ENCODE measurements around the gene TOMM34. TPM values are rescaled to one million over a fixed set of nuclear protein-coding genes. Genes with fewer than 3 reads are reported as not detected.

Gene TOMM34
- total RNA-seq, 2 experiments from 2014 or later, result 60.5 to 62.4 TPM

DNA sequence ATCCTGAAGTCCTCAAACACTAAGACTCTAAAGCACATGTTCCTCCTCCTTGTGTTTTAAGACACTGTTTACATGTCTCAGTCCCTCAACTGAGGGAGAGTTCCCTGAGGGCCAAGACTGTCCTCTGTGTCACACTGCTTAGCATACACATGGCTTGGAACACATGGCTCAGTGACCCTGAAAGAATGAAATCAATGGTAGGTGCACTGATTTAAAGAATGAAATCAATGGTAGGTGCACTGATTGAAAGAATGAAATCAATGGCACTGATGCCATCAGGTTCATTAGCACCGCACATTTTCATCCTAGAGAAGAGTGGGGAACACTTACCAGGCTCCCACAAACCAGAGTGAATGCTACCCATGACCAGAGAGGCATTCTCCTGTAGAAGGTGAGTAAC, 9.8 kb downstream of the TOMM34 start:
- peaks cover 75% of the 10 kb centered on the region for H3K36me3 Mint-ChIP-seq (ENCODE audit: low read depth)
- TF ChIP-seq, protein P1, sequence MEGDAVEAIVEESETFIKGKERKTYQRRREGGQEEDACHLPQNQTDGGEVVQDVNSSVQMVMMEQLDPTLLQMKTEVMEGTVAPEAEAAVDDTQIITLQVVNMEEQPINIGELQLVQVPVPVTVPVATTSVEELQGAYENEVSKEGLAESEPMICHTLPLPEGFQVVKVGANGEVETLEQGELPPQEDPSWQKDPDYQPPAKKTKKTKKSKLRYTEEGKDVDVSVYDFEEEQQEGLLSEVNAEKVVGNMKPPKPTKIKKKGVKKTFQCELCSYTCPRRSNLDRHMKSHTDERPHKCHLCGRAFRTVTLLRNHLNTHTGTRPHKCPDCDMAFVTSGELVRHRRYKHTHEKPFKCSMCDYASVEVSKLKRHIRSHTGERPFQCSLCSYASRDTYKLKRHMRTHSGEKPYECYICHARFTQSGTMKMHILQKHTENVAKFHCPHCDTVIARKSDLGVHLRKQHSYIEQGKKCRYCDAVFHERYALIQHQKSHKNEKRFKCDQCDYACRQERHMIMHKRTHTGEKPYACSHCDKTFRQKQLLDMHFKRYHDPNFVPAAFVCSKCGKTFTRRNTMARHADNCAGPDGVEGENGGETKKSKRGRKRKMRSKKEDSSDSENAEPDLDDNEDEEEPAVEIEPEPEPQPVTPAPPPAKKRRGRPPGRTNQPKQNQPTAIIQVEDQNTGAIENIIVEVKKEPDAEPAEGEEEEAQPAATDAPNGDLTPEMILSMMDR (IDR thresholded peaks at IDR 0.05), result no peak
- no peak for DNase-seq
- CTCF ChIA-PET, result interaction anchor here (1.1 to 3.3 kb wide), 3 partner anchors 15 to 145 kb away, joined by 5 to 10 read pairs (median 5); no protein-coding TSS in a partner anchor
- ATAC-seq, result no peak
- no peaks in the 10 kb centered on the region for H3K9me3 Mint-ChIP-seq
- POLR2A ChIA-PET, result interaction anchor here (1.1 to 5.4 kb wide), 4 partner anchors 8 to 41 kb away, joined by 3 to 35 read pairs (median 16); partner anchors contain the start of genes PABPC1L and TOMM34
- H3K27ac Mint-ChIP-seq, result no peak overlapping the region
- intact Hi-C loops (cut with micrococcal nuclease), result no loop called here
- no peak overlapping the region for H3K4me3 Mint-ChIP-seq
- no peaks in the 10 kb centered on the region for H3K27me3 Mint-ChIP-seq
- H3K4me1 Mint-ChIP-seq (ENCODE audit: low read depth), result peaks cover 15% of the 10 kb centered on the region

- H3K9me3 Mint-ChIP-seq, result no peaks in the 10 kb centered on the region
- DNase-seq (no peak), ATAC-seq (no peak)
- H3K27ac Mint-ChIP-seq, result no peak overlapping the region
- H3K4me3 Mint-ChIP-seq, result no peak overlapping the region
- intact Hi-C loops (cut with micrococcal nuclease), result no loop called here
- TF ChIP-seq, protein P1 (IDR thresholded peaks at IDR 0.05), result no peak
- ChIA-PET POLR2A (interaction anchor here (1.1 to 4.7 kb wide), 3 partner anchors 9 to 12 kb away, joined by 3 to 35 read pairs (median 7); partner anchors contain the start of gene TOMM34), CTCF (interaction anchor here (0.8 to 1.7 kb wide), 3 partner anchors 96 to 148 kb away, joined by 3 to 6 read pairs (median 3); no protein-coding TSS in a partner anchor)
- H3K4me1 Mint-ChIP-seq (ENCODE audit: low read depth), result peaks cover 12% of the 10 kb centered on the region
- H3K27me3 Mint-ChIP-seq, result no peaks in the 10 kb centered on the region
- H3K36me3 Mint-ChIP-seq (ENCODE audit: low read depth), result peaks cover 72% of the 10 kb centered on the region
Observed at GRCh38 chr20:44948513-44948912, 11.7 kb downstream of the TOMM34 start.

GRCh38 chr20:44948107-44948506, 12.1 kb downstream of the TOMM34 start:
- intact Hi-C loops (cut with micrococcal nuclease), result no loop called here

GRCh38 chr20:44946271-44946852, 13.8 kb downstream of the TOMM34 start:
- Mint-ChIP-seq H3K27ac (no peak overlapping the region), H3K36me3 (ENCODE audit: low read depth) (peaks cover 65% of the 10 kb centered on the region), H3K9me3 (no peaks in the 10 kb centered on the region), H3K4me1 (ENCODE audit: low read depth) (peaks cover 2% of the 10 kb centered on the region), H3K4me3 (no peak overlapping the region), H3K27me3 (no peaks in the 10 kb centered on the region)
- intact Hi-C loops (cut with micrococcal nuclease), result no loop called here
- TF ChIP-seq, protein P1 (IDR thresholded peaks at IDR 0.05), result no peak
- ATAC-seq, result no peak
- POLR2A ChIA-PET, result interaction anchor here (1.2 to 1.7 kb wide), 5 partner anchors 9 to 16 kb away, joined by 3 to 7 read pairs (median 4); partner anchors contain the start of gene TOMM34
- DNase-seq, result no peak
- CTCF ChIA-PET, result interaction anchor here (0.9 to 1.5 kb wide), 2 partner anchors 13 kb away, joined by 3 to 4 read pairs; no protein-coding TSS in a partner anchor

More at GRCh38 chr20:44948107-44948506, 12.1 kb downstream of the TOMM34 start:
- CTCF ChIA-PET, result interaction anchor here (1.0 to 1.7 kb wide), 3 partner anchors 63 to 149 kb away, joined by 3 to 6 read pairs (median 3); no protein-coding TSS in a partner anchor
- TF ChIP-seq, protein P1 (IDR thresholded peaks at IDR 0.05), result no peak
- ATAC-seq (no peak), DNase-seq (no peak)
- Mint-ChIP-seq H3K4me1 (ENCODE audit: low read depth) (peaks cover 9% of the 10 kb centered on the region), H3K9me3 (no peaks in the 10 kb centered on the region), H3K27me3 (no peaks in the 10 kb centered on the region), H3K27ac (no peak overlapping the region), H3K4me3 (no peak overlapping the region), H3K36me3 (ENCODE audit: low read depth) (peaks cover 69% of the 10 kb centered on the region)
- POLR2A ChIA-PET, result interaction anchor here (0.7 to 4.7 kb wide), 5 partner anchors 9 to 12 kb away, joined by 3 to 35 read pairs (median 4); partner anchors contain the start of gene TOMM34

GRCh38 chr20:44945261-44945660, 14.9 kb downstream of the TOMM34 start:
- H3K27me3 Mint-ChIP-seq, result no peaks in the 10 kb centered on the region
- intact Hi-C loops (cut with micrococcal nuclease), result no loop called here
- H3K36me3 Mint-ChIP-seq (ENCODE audit: low read depth), result peaks cover 61% of the 10 kb centered on the region
- no peaks in the 10 kb centered on the region for H3K9me3 Mint-ChIP-seq
- H3K27ac Mint-ChIP-seq, result no peak overlapping the region
- CTCF ChIA-PET, result no interaction called here
- ATAC-seq (no peak), DNase-seq (no peak)
- POLR2A ChIA-PET, result interaction anchor here (1.3 kb wide), 2 partner anchors 12 to 17 kb away, joined by 4 read pairs; no protein-coding TSS in a partner anchor
- TF ChIP-seq, protein P1 (IDR thresholded peaks at IDR 0.05), result no peak
- peaks cover 2% of the 10 kb centered on the region for H3K4me1 Mint-ChIP-seq (ENCODE audit: low read depth)
- H3K4me3 Mint-ChIP-seq, result no peak overlapping the region
